Adipocyte (in vitro differentiated cells): ENCODE data around the gene RAE1.

Source experiments
- DNase-seq: peaks from one replicate; pipeline ENCODE4 v3.0.0-alpha.2; 2015; ENCODE audit warnings: low read depth
- H3K27me3 ChIP-seq: replicated peaks from 2 replicates; pipeline ENCODE4 v1.7.0; 2013; ENCODE audit warnings: mild to moderate bottlenecking, low read length, moderate library complexity; ENCODE audit not compliant: control insufficient read depth, insufficient read depth
- H3K36me3 ChIP-seq: 2 replicates; pipeline ENCODE4 v1.7.0; 2013; ENCODE audit warnings: low read length, mild to moderate bottlenecking, moderate library complexity; ENCODE audit not compliant: control insufficient read depth, insufficient read depth, severe bottlenecking
- H3K4me1 ChIP-seq: 2 replicates; pipeline ENCODE4 v1.7.0; 2013; ENCODE audit warnings: mild to moderate bottlenecking, low read length, moderate library complexity; ENCODE audit not compliant: control insufficient read depth, insufficient read depth
- H3K4me3 ChIP-seq: 2 replicates; pipeline ENCODE4 v1.7.0; 2013; ENCODE audit warnings: mild to moderate bottlenecking, low read length, moderate library complexity
- H3K9ac ChIP-seq: 2 replicates; pipeline ENCODE4 v1.7.0; 2013; ENCODE audit warnings: mild to moderate bottlenecking, low read length, moderate library complexity
- H3K9me3 ChIP-seq: 2 replicates; pipeline ENCODE4 v1.7.0; 2013; ENCODE audit warnings: mild to moderate bottlenecking, low read length, moderate library complexity; ENCODE audit not compliant: control insufficient read depth

Gene RAE1

GRCh38 chr20:57351042-57351783, at the start of gene RAE1:
Gene RAE1, plus strand, starts transcription at chr20:57351255. Its CDS starts 2,784 bp downstream, at chr20:57354039.
- peaks cover 6% of the 10 kb centered on the region for H3K36me3 ChIP-seq
- peaks cover 16% of the 10 kb centered on the region for H3K4me1 ChIP-seq
- DNase-seq = peak; percentile 98
- H3K4me3 ChIP-seq = peak within 1 kb of the TSS; percentile 100
- no peaks in the 10 kb centered on the region for H3K27me3 ChIP-seq
- no peaks in the 10 kb centered on the region for H3K9me3 ChIP-seq
- peak within 1 kb of the TSS; percentile 98 for H3K9ac ChIP-seq

- Histone ChIP-seq H3K4me1 (no peaks in the 10 kb centered on the region), H3K9me3 (no peaks in the 10 kb centered on the region), H3K4me3 (no peak overlapping the region), H3K27me3 (peaks cover 83% of the 10 kb centered on the region), H3K9ac (no peak overlapping the region), H3K36me3 (no peaks in the 10 kb centered on the region)
- DNase-seq = no peak
Observed at GRCh38 chr20:57306747-57307146, 44.3 kb upstream of the RAE1 start.

- H3K9me3 ChIP-seq = no peaks in the 10 kb centered on the region
- H3K27me3 ChIP-seq = peaks cover 86% of the 10 kb centered on the region
- no peak overlapping the region for H3K9ac ChIP-seq
- H3K4me1 ChIP-seq = no peaks in the 10 kb centered on the region
- DNase-seq = no peak
- H3K36me3 ChIP-seq = no peaks in the 10 kb centered on the region
- H3K4me3 ChIP-seq = no peak overlapping the region
Observed at GRCh38 chr20:57308451-57309271, 42.4 kb upstream of the RAE1 start.

GRCh38 chr20:57309544-57310115, 41.4 kb upstream of the RAE1 start:
- Histone ChIP-seq H3K9ac (no peak overlapping the region), H3K27me3 (peaks cover 80% of the 10 kb centered on the region), H3K4me1 (peaks cover 4% of the 10 kb centered on the region), H3K36me3 (no peaks in the 10 kb centered on the region), H3K9me3 (no peaks in the 10 kb centered on the region), H3K4me3 (no peak overlapping the region)
- DNase-seq = no peak

GRCh38 chr20:57310821-57311514, 40.1 kb upstream of the RAE1 start:
- Histone ChIP-seq H3K4me1 (peaks cover 8% of the 10 kb centered on the region), H3K4me3 (no peak overlapping the region), H3K27me3 (peaks cover 70% of the 10 kb centered on the region), H3K9me3 (no peaks in the 10 kb centered on the region), H3K9ac (no peak overlapping the region), H3K36me3 (no peaks in the 10 kb centered on the region)
- no peak for DNase-seq

GRCh38 chr20:57312138-57312537, 38.9 kb upstream of the RAE1 start:
- peaks cover 8% of the 10 kb centered on the region for H3K4me1 ChIP-seq
- H3K36me3 ChIP-seq = no peaks in the 10 kb centered on the region
- no peak for DNase-seq
- peaks cover 62% of the 10 kb centered on the region for H3K27me3 ChIP-seq
- no peak overlapping the region for H3K4me3 ChIP-seq
- H3K9ac ChIP-seq = no peak overlapping the region
- H3K9me3 ChIP-seq = no peaks in the 10 kb centered on the region

GRCh38 chr20:57313230-57313629, 37.8 kb upstream of the RAE1 start:
- DNase-seq = no peak
- Histone ChIP-seq H3K27me3 (peaks cover 54% of the 10 kb centered on the region), H3K4me3 (no peak overlapping the region), H3K36me3 (no peaks in the 10 kb centered on the region), H3K9me3 (no peaks in the 10 kb centered on the region), H3K4me1 (peaks cover 8% of the 10 kb centered on the region), H3K9ac (no peak overlapping the region)

- H3K4me3 ChIP-seq = no peak overlapping the region
- H3K9ac ChIP-seq = no peak overlapping the region
- H3K36me3 ChIP-seq = no peaks in the 10 kb centered on the region
- no peaks in the 10 kb centered on the region for H3K9me3 ChIP-seq
- peaks cover 47% of the 10 kb centered on the region for H3K27me3 ChIP-seq
- peaks cover 8% of the 10 kb centered on the region for H3K4me1 ChIP-seq
- no peak for DNase-seq
Observed at GRCh38 chr20:57313951-57314350, 37.1 kb upstream of the RAE1 start.

GRCh38 chr20:57315083-57315975, 35.7 kb upstream of the RAE1 start:
- Histone ChIP-seq H3K9me3 (no peaks in the 10 kb centered on the region), H3K27me3 (peaks cover 42% of the 10 kb centered on the region), H3K36me3 (no peaks in the 10 kb centered on the region), H3K9ac (no peak overlapping the region), H3K4me1 (peaks cover 8% of the 10 kb centered on the region), H3K4me3 (no peak overlapping the region)
- no peak for DNase-seq

- Histone ChIP-seq H3K4me3 (no peak overlapping the region), H3K9me3 (no peaks in the 10 kb centered on the region), H3K27me3 (peaks cover 38% of the 10 kb centered on the region), H3K36me3 (no peaks in the 10 kb centered on the region), H3K9ac (no peak overlapping the region), H3K4me1 (peaks cover 8% of the 10 kb centered on the region)
- no peak for DNase-seq
Observed at GRCh38 chr20:57315976-57316480, 35.0 kb upstream of the RAE1 start.
